Measurements from ENCODE around the gene PLEKHA7.

DNA sequence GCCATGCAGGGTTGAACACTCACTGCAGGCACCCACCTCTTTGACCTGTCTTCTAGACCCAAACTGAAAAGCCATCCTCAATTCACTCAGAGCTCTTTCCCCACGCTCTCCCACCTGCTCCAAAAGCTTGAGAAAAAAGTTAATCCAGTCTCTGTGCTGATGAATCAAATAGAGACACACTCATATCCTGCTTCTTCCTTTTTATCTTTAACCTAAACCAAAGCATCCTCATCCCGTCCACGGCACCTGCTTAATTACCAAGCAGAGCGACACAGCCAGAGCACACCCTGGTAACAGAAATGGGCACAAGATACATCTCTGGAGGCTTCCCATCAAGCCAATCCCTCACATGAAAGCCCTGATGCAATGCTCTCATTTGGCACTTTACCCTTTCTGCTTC lies 102.6 kb downstream of the PLEKHA7 start:
- TF ChIP-seq, protein P1, sequence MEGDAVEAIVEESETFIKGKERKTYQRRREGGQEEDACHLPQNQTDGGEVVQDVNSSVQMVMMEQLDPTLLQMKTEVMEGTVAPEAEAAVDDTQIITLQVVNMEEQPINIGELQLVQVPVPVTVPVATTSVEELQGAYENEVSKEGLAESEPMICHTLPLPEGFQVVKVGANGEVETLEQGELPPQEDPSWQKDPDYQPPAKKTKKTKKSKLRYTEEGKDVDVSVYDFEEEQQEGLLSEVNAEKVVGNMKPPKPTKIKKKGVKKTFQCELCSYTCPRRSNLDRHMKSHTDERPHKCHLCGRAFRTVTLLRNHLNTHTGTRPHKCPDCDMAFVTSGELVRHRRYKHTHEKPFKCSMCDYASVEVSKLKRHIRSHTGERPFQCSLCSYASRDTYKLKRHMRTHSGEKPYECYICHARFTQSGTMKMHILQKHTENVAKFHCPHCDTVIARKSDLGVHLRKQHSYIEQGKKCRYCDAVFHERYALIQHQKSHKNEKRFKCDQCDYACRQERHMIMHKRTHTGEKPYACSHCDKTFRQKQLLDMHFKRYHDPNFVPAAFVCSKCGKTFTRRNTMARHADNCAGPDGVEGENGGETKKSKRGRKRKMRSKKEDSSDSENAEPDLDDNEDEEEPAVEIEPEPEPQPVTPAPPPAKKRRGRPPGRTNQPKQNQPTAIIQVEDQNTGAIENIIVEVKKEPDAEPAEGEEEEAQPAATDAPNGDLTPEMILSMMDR (IDR thresholded peaks at IDR 0.05): no peak
- TF ChIP-seq EP300 (IDR thresholded peaks at IDR 0.05): no peak
- no peak for TF ChIP-seq POLR2AphosphoS5 (IDR thresholded peaks at IDR 0.05)
